Stimulated activated CD8-positive, alpha-beta memory T cell treated with anti-CD3 and anti-CD28 coated beads, Interleukin-7, amount 100 ng/mL, for 24 hours (primary cell): ENCODE data around the gene IER5.

ENCODE experiments used
- DNase-seq: peaks from one replicate; pipeline ENCODE4 v3.0.0-alpha.2; 2020; ENCODE audit warnings: low read depth

The IER5 gene

GRCh38 chr1:181077576-181078242 lies 10.8 kb upstream of the IER5 start:
- no peak for DNase-seq

GRCh38 chr1:181079382-181079781 lies 9.1 kb upstream of the IER5 start:
- no peak for DNase-seq

- DNase-seq, result no peak
These were observed 8.6 kb upstream of the IER5 start for GRCh38 chr1:181079920-181080319.

- no peak for DNase-seq
These were observed 7.9 kb upstream of the IER5 start for GRCh38 chr1:181080556-181080955.

- no peak for DNase-seq
These were observed 7.1 kb upstream of the IER5 start for GRCh38 chr1:181081395-181081794.

- no peak for DNase-seq
These were observed 4.5 kb upstream of the IER5 start for GRCh38 chr1:181083842-181084605.

GRCh38 chr1:181084606-181084969 lies 3.9 kb upstream of the IER5 start:
- DNase-seq, result no peak

GRCh38 chr1:181086091-181086490 lies 2.4 kb upstream of the IER5 start:
- DNase-seq, result no peak

GRCh38 chr1:181086926-181087325 lies 1.6 kb upstream of the IER5 start:
- no peak for DNase-seq

- DNase-seq, result no peak
These were observed 1.0 kb upstream of the IER5 start for GRCh38 chr1:181087400-181087901.

GRCh38 chr1:181089017-181089675 lies 646 bp downstream of the IER5 start:
- no peak for DNase-seq

GRCh38 chr1:181089676-181090544 lies 1.4 kb downstream of the IER5 start:
- DNase-seq, result peak; percentile 51

- no peak for DNase-seq
These were observed 2.2 kb downstream of the IER5 start for GRCh38 chr1:181090641-181091126.

- DNase-seq, result no peak
These were observed 3.0 kb downstream of the IER5 start for GRCh38 chr1:181091309-181092040.

- no peak for DNase-seq
These were observed 3.6 kb downstream of the IER5 start for GRCh38 chr1:181092056-181092455.

GRCh38 chr1:181092883-181093458 lies 4.5 kb downstream of the IER5 start:
- no peak for DNase-seq

GRCh38 chr1:181094416-181095212 lies 6.1 kb downstream of the IER5 start:
- DNase-seq, result no peak

- no peak for DNase-seq
These were observed 6.8 kb downstream of the IER5 start for GRCh38 chr1:181095260-181095659.

GRCh38 chr1:181095763-181096184 lies 7.3 kb downstream of the IER5 start:
- DNase-seq, result no peak

GRCh38 chr1:181097242-181097641 lies 8.7 kb downstream of the IER5 start:
- no peak for DNase-seq
